ENCODE results near the gene PTGFRN. TPM values are rescaled to one million over a fixed set of nuclear protein-coding genes. Genes with fewer than 3 reads are reported as not detected.

PTGFRN gene
- total and polyA plus RNA-seq, 2 of the 8 experiments (the other 6 are each of a cell fraction or from before 2014, with no cell fraction given), result 13.0 to 32.6 TPM

DNA sequence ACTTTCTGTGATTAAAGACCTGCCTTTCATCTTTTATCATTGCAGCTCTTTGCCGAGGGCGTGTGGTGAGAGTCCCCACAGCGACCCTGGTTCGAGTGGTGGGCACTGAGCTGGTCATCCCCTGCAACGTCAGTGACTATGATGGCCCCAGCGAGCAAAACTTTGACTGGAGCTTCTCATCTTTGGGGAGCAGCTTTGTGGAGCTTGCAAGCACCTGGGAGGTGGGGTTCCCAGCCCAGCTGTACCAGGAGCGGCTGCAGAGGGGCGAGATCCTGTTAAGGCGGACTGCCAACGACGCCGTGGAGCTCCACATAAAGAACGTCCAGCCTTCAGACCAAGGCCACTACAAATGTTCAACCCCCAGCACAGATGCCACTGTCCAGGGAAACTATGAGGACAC lies 32.0 kb downstream of the PTGFRN start:
- Histone ChIP-seq H3K14ac (ENCODE audit: insufficient read length) (no peak overlapping the region), H3K79me2 (ENCODE audit: control insufficient read depth in 1 of 2, insufficient read depth in 2 of 2, low read length in 2 of 2) (peaks cover 0 to under 1% of the 10 kb centered on the region in 2 experiments; a peak in 2 of 4 replicates), H4K8ac (ENCODE audit: extremely low read depth, insufficient read depth, low read length) (no peak overlapping the region; the same call in 1 of the 2 replicates), H3K4me3 (ENCODE audit: extremely low read depth in 1 of 4, insufficient read depth in 2 of 4, low read depth in 3 of 4, low read length in 4 of 4) (no peak overlapping the region), H3K23ac (ENCODE audit: insufficient read length) (no peak overlapping the region), H3K23me2 (ENCODE audit: low read depth, low read length) (no peaks in the 10 kb centered on the region), H3K79me1 (ENCODE audit: low read depth, low read length) (peaks cover 5% of the 10 kb centered on the region; the same call in 1 of the 2 replicates), H3K4me1 (replicated peaks in 1 of 4; ENCODE audit: control insufficient read depth in 3 of 4, insufficient read depth in 4 of 4, low read length in 3 of 4) (peaks cover 0 to 2% (median 0%) of the 10 kb centered on the region in 4 experiments; a peak in 3 of 7 replicates), H2BK120ac (replicated peaks; ENCODE audit: low read depth, low read length) (no peak overlapping the region), H3K56ac (replicated peaks; ENCODE audit: insufficient read length, low read depth, low read length) (no peak overlapping the region), H2AK5ac (ENCODE audit: low read depth, low read length) (no peak overlapping the region), H3K27me3 (replicated peaks in 1 of 4; ENCODE audit: control insufficient read depth in 3 of 4, extremely low read depth in 1 of 4, insufficient read depth in 3 of 4, low read length in 3 of 4) (no peaks in the 10 kb centered on the region), H2BK5ac (ENCODE audit: low read depth, low read length) (no peak overlapping the region), H3K4ac (replicated peaks; ENCODE audit: insufficient read length, low read depth, low read length) (no peak overlapping the region), H3K36me3 (ENCODE audit: control insufficient read depth in 2 of 4, insufficient read depth in 4 of 4, low read length in 3 of 4) (peaks cover 0 to 10% (median 1%) of the 10 kb centered on the region in 4 experiments; a peak in 4 of 8 replicates), H2BK15ac (ENCODE audit: low read length) (no peak overlapping the region), H3K4me2 (ENCODE audit: insufficient read depth in 1 of 2, low read depth in 2 of 2, low read length in 2 of 2) (no peak overlapping the region), H2AFZ (ENCODE audit: low read length) (no peak overlapping the region), H4K20me1 (replicated peaks in 1 of 2; ENCODE audit: control insufficient read depth in 1 of 2, insufficient read depth in 2 of 2, low read length in 2 of 2) (peaks cover 0 to 1% of the 10 kb centered on the region in 2 experiments), H2BK12ac (ENCODE audit: low read depth, low read length) (no peak overlapping the region), H4K91ac (replicated peaks; ENCODE audit: insufficient read length, low read length) (no peak overlapping the region), H3K9ac (replicated peaks in 1 of 4; ENCODE audit: extremely low read depth in 1 of 4, low read depth in 3 of 4, low read length in 3 of 4) (no peak overlapping the region), H2BK20ac (ENCODE audit: low read length) (no peak overlapping the region), H3K9me3 (ENCODE audit: insufficient read depth in 2 of 2, low read depth in 1 of 2, low read length in 1 of 2) (no peaks in the 10 kb centered on the region), H3K18ac (ENCODE audit: extremely low read depth, low read length) (no peak overlapping the region), H4K5ac (ENCODE audit: insufficient read length, low read depth, low read length) (no peak overlapping the region), H3K27ac (ENCODE audit: low read depth, low read length) (no peak overlapping the region)
- TF ChIP-seq GTF2F1 (IDR thresholded peaks at IDR 0.05; ENCODE audit: borderline replicate concordance, low read depth, low read length) (no peak), CEBPB (IDR thresholded peaks at IDR 0.05; ENCODE audit: low read depth, low read length) (no peak), CBX5 (IDR thresholded peaks at IDR 0.05; ENCODE audit: low read depth, low read length) (no peak), ATF3 (IDR thresholded peaks at IDR 0.05; ENCODE audit: insufficient read depth, low read depth, low read length) (no peak), SP1 (IDR thresholded peaks at IDR 0.05; ENCODE audit: low read depth, low read length) (no peak), TAF1 (IDR thresholded peaks at IDR 0.05; ENCODE audit: low read depth, low read length) (no peak), TEAD4 (IDR thresholded peaks at IDR 0.05; ENCODE audit: low read depth, low read length) (no peak), SUZ12 (IDR thresholded peaks at IDR 0.05; ENCODE audit: low read length) (no peak), MAFK (IDR thresholded peaks at IDR 0.05; ENCODE audit: low read depth, low read length) (no peak), POLR2AphosphoS5 (IDR thresholded peaks at IDR 0.05; ENCODE audit: low read depth, low read length) (no peak), RAD21 (IDR thresholded peaks at IDR 0.05 in 1 of 2, conservative IDR thresholded peaks at IDR 0.05 in 1 of 2; ENCODE audit: low read depth in 2 of 2, low read length in 2 of 2) (no peak), BCL11A (IDR thresholded peaks at IDR 0.05; ENCODE audit: low read depth in 2 of 2, low read length in 2 of 2) (no peak), EGR1 (IDR thresholded peaks at IDR 0.05; ENCODE audit: borderline replicate concordance, low read depth, low read length) (no peak), RFX5 (IDR thresholded peaks at IDR 0.05; ENCODE audit: borderline replicate concordance, low read depth, low read length) (no peak)
- FAIRE-seq (no peak), DNase-seq (ENCODE audit: low read depth in 1 of 2, low spot score in 2 of 2) (no peak)
- CTCF ChIA-PET (ENCODE audit: partially characterized antibody), result interaction anchor here (0.6 to 1.2 kb wide), 6 partner anchors 10 to 217 kb away, joined by 3 to 4 read pairs (median 4); no protein-coding TSS in a partner anchor
- 93% methylated on average over 13 of the region's 13 CpGs; no CpG with 5 or more reads in 1 of the 2 experiments for WGBS, 2 experiments (ENCODE audit: extremely low coverage in 1 of 2, insufficient coverage in 1 of 2, insufficient read length in 1 of 2, insufficient replicate concordance in 2 of 2, low coverage in 1 of 2, low lambda C conversion rate in 2 of 2, missing lambda C conversion rate in 1 of 2)
- POLR2A ChIA-PET (ENCODE audit: partially characterized antibody), result no interaction called here

Measured in H1 (cell line).